Measurements from ENCODE around the gene FAT1. TPM values are rescaled to one million over a fixed set of nuclear protein-coding genes. Genes with fewer than 3 reads are reported as not detected.

Gene FAT1
- total RNA-seq, 1 experiment from 2014 or later: 172 TPM

DNA sequence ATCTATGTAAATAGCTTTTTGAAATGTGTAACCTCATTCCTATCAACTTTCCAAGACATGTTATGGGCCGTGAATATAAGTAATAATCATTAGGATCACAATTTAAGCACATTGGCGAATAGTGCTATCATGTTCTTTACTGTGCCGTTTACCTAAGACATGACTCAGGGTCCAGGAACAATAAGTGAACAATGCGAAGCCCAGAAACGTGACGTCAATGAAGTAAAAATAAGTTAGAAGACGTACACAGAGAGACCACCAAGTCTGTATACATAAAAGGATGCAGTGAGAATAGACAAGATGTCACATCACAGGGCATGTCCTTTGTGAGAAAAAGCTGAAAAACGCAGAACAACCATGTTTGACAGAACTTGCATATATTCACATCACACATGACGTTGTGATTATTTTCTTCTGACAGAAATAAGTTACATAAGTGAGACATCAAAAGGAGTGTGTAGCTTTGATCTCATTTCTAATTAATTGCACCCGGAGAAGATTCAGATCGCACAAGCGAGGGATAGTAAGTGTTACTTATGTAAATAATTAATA lies 49.4 kb upstream of the FAT1 start (continued):
- no peak for TF ChIP-seq STAT6 (CRISPR knock-in tag; conservative IDR thresholded peaks at IDR 0.05; ENCODE audit: low read depth)

- ChIA-PET POLR2A (interaction anchor here (0.7 kb wide), 1 partner anchor 218 kb away, joined by 3 read pairs; no protein-coding TSS in a partner anchor), CTCF (no interaction called here)
- Mint-ChIP-seq H3K9me3 (peaks cover 9% of the 10 kb centered on the region; the same call in 1 of the 2 replicates), H3K36me3 (no peaks in the 10 kb centered on the region), H3K27me3 (ENCODE audit: low read depth) (no peaks in the 10 kb centered on the region), H3K4me3 (no peak overlapping the region), H3K4me1 (no peaks in the 10 kb centered on the region), H3K27ac (no peak overlapping the region)
- TF ChIP-seq ZMAT4 (CRISPR knock-in tag; IDR thresholded peaks at IDR 0.05) (no peak), RELA (CRISPR knock-in tag; IDR thresholded peaks at IDR 0.05; ENCODE audit: borderline replicate concordance) (no peak), ESRRA (CRISPR knock-in tag; IDR thresholded peaks at IDR 0.05; ENCODE audit: borderline replicate concordance) (no peak), JUN (CRISPR knock-in tag; IDR thresholded peaks at IDR 0.05) (no peak), ZNF416 (CRISPR knock-in tag; IDR thresholded peaks at IDR 0.05) (no peak), CBFB (CRISPR knock-in tag; IDR thresholded peaks at IDR 0.05; ENCODE audit: low read depth) (no peak), ZNF317 (CRISPR knock-in tag; IDR thresholded peaks at IDR 0.05; ENCODE audit: borderline replicate concordance, low read depth) (no peak), FOXJ3 (CRISPR knock-in tag; IDR thresholded peaks at IDR 0.05; ENCODE audit: borderline replicate concordance) (no peak), OVOL2 (CRISPR knock-in tag; IDR thresholded peaks at IDR 0.05; ENCODE audit: borderline replicate concordance) (no peak), STAT6 (CRISPR knock-in tag; conservative IDR thresholded peaks at IDR 0.05; ENCODE audit: low read depth) (no peak), ATF2 (CRISPR knock-in tag; IDR thresholded peaks at IDR 0.05; ENCODE audit: borderline replicate concordance, low read depth) (no peak), NR1H2 (CRISPR knock-in tag; IDR thresholded peaks at IDR 0.05) (no peak), AR (CRISPR knock-in tag; IDR thresholded peaks at IDR 0.05) (no peak), FOXK1 (CRISPR knock-in tag; IDR thresholded peaks at IDR 0.05) (no peak), JAZF1 (CRISPR knock-in tag; IDR thresholded peaks at IDR 0.05) (no peak)
- TF ChIP-seq, protein P1, sequence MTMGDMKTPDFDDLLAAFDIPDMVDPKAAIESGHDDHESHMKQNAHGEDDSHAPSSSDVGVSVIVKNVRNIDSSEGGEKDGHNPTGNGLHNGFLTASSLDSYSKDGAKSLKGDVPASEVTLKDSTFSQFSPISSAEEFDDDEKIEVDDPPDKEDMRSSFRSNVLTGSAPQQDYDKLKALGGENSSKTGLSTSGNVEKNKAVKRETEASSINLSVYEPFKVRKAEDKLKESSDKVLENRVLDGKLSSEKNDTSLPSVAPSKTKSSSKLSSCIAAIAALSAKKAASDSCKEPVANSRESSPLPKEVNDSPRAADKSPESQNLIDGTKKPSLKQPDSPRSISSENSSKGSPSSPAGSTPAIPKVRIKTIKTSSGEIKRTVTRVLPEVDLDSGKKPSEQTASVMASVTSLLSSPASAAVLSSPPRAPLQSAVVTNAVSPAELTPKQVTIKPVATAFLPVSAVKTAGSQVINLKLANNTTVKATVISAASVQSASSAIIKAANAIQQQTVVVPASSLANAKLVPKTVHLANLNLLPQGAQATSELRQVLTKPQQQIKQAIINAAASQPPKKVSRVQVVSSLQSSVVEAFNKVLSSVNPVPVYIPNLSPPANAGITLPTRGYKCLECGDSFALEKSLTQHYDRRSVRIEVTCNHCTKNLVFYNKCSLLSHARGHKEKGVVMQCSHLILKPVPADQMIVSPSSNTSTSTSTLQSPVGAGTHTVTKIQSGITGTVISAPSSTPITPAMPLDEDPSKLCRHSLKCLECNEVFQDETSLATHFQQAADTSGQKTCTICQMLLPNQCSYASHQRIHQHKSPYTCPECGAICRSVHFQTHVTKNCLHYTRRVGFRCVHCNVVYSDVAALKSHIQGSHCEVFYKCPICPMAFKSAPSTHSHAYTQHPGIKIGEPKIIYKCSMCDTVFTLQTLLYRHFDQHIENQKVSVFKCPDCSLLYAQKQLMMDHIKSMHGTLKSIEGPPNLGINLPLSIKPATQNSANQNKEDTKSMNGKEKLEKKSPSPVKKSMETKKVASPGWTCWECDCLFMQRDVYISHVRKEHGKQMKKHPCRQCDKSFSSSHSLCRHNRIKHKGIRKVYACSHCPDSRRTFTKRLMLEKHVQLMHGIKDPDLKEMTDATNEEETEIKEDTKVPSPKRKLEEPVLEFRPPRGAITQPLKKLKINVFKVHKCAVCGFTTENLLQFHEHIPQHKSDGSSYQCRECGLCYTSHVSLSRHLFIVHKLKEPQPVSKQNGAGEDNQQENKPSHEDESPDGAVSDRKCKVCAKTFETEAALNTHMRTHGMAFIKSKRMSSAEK (CRISPR knock-in tag; IDR thresholded peaks at IDR 0.05; ENCODE audit: borderline replicate concordance): no peak
- TF ChIP-seq, protein P2, sequence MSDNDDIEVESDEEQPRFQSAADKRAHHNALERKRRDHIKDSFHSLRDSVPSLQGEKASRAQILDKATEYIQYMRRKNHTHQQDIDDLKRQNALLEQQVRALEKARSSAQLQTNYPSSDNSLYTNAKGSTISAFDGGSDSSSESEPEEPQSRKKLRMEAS (CRISPR knock-in tag; IDR thresholded peaks at IDR 0.05): no peak
- TF ChIP-seq, protein P3, sequence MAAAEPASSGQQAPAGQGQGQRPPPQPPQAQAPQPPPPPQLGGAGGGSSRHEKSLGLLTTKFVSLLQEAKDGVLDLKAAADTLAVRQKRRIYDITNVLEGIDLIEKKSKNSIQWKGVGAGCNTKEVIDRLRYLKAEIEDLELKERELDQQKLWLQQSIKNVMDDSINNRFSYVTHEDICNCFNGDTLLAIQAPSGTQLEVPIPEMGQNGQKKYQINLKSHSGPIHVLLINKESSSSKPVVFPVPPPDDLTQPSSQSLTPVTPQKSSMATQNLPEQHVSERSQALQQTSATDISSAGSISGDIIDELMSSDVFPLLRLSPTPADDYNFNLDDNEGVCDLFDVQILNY (CRISPR knock-in tag; IDR thresholded peaks at IDR 0.05): no peak
- no peak for DNase-seq (ENCODE audit: low spot score)
- no peak for ATAC-seq
These were observed 48.0 kb upstream of the FAT1 start for GRCh38 chr4:186771624-186772023.

All from WTC11 (cell line).